ENCODE results near the gene PIGQ.

PIGQ gene

GRCh38 chr16:606656-607307, 37.0 kb downstream of the PIGQ start:
- H3K9ac ChIP-seq (ENCODE audit: low read depth, low read length): no peak overlapping the region
- no peaks in the 10 kb centered on the region; the same call in 1 of the 2 replicates for H3K4me1 ChIP-seq (ENCODE audit: insufficient read depth, low read length)
- WGBS: 96% methylated on average over 22 of the region's 22 CpGs
- no peak overlapping the region for H3K4me3 ChIP-seq (ENCODE audit: low read length)
- 0 out of 2 replicates have a peak, but pooled peaks cover 2% of the 10 kb centered on the region for H3K9me3 ChIP-seq (ENCODE audit: insufficient read depth, low read depth, low read length)
- no peaks in the 10 kb centered on the region for H3K36me3 ChIP-seq (ENCODE audit: insufficient read depth, low read length)
- no peak overlapping the region for H3K27ac ChIP-seq (ENCODE audit: low read depth, low read length)
- no peaks in the 10 kb centered on the region for H3K27me3 ChIP-seq (ENCODE audit: insufficient read depth, low read length)

GRCh38 chr16:608019-608418, 38.3 kb downstream of the PIGQ start:
- Histone ChIP-seq H3K27me3 (ENCODE audit: insufficient read depth, low read length) (no peaks in the 10 kb centered on the region), H3K27ac (ENCODE audit: low read depth, low read length) (no peak overlapping the region), H3K9ac (ENCODE audit: low read depth, low read length) (no peak overlapping the region), H3K9me3 (ENCODE audit: insufficient read depth, low read depth, low read length) (0 out of 2 replicates have a peak, but pooled peaks cover 2% of the 10 kb centered on the region), H3K36me3 (ENCODE audit: insufficient read depth, low read length) (no peaks in the 10 kb centered on the region), H3K4me3 (ENCODE audit: low read length) (no peak overlapping the region), H3K4me1 (ENCODE audit: insufficient read depth, low read length) (no peaks in the 10 kb centered on the region; the same call in 1 of the 2 replicates)
- WGBS: 71% methylated on average over 8 of the region's 10 CpGs

GRCh38 chr16:609316-609715, 39.5 kb downstream of the PIGQ start:
- no peak overlapping the region for H3K9ac ChIP-seq (ENCODE audit: low read depth, low read length)
- no peaks in the 10 kb centered on the region; the same call in 1 of the 2 replicates for H3K4me1 ChIP-seq (ENCODE audit: insufficient read depth, low read length)
- WGBS: 91% methylated on average over 12 of the region's 13 CpGs
- 0 out of 2 replicates have a peak, but pooled peaks cover 2% of the 10 kb centered on the region for H3K9me3 ChIP-seq (ENCODE audit: insufficient read depth, low read depth, low read length)
- no peak overlapping the region for H3K27ac ChIP-seq (ENCODE audit: low read depth, low read length)
- no peaks in the 10 kb centered on the region for H3K36me3 ChIP-seq (ENCODE audit: insufficient read depth, low read length)
- no peak overlapping the region for H3K4me3 ChIP-seq (ENCODE audit: low read length)
- H3K27me3 ChIP-seq (ENCODE audit: insufficient read depth, low read length): no peaks in the 10 kb centered on the region

GRCh38 chr16:609984-610383, 40.2 kb downstream of the PIGQ start:
- no peaks in the 10 kb centered on the region for H3K36me3 ChIP-seq (ENCODE audit: insufficient read depth, low read length)
- H3K9me3 ChIP-seq (ENCODE audit: insufficient read depth, low read depth, low read length): 0 out of 2 replicates have a peak, but pooled peaks cover 2% of the 10 kb centered on the region
- H3K9ac ChIP-seq (ENCODE audit: low read depth, low read length): no peak overlapping the region
- H3K4me1 ChIP-seq (ENCODE audit: insufficient read depth, low read length): no peaks in the 10 kb centered on the region; the same call in 1 of the 2 replicates
- no peak overlapping the region for H3K4me3 ChIP-seq (ENCODE audit: low read length)
- H3K27me3 ChIP-seq (ENCODE audit: insufficient read depth, low read length): no peaks in the 10 kb centered on the region
- 93% methylated on average over 14 of the region's 14 CpGs for WGBS
- no peak overlapping the region for H3K27ac ChIP-seq (ENCODE audit: low read depth, low read length)

GRCh38 chr16:610513-611381, 41.0 kb downstream of the PIGQ start:
- Histone ChIP-seq H3K4me3 (ENCODE audit: low read length) (no peak overlapping the region), H3K9ac (ENCODE audit: low read depth, low read length) (no peak overlapping the region), H3K36me3 (ENCODE audit: insufficient read depth, low read length) (no peaks in the 10 kb centered on the region), H3K27me3 (ENCODE audit: insufficient read depth, low read length) (no peaks in the 10 kb centered on the region), H3K4me1 (ENCODE audit: insufficient read depth, low read length) (no peaks in the 10 kb centered on the region; the same call in 1 of the 2 replicates), H3K27ac (ENCODE audit: low read depth, low read length) (no peak overlapping the region), H3K9me3 (ENCODE audit: insufficient read depth, low read depth, low read length) (no peaks in the 10 kb centered on the region)
- WGBS: 83% methylated on average over 28 of the region's 28 CpGs

- H3K4me3 ChIP-seq (ENCODE audit: low read length): no peak overlapping the region
- 95% methylated on average over 13 of the region's 13 CpGs for WGBS
- H3K9me3 ChIP-seq (ENCODE audit: insufficient read depth, low read depth, low read length): no peaks in the 10 kb centered on the region
- H3K27ac ChIP-seq (ENCODE audit: low read depth, low read length): no peak overlapping the region
- no peak overlapping the region for H3K9ac ChIP-seq (ENCODE audit: low read depth, low read length)
- H3K36me3 ChIP-seq (ENCODE audit: insufficient read depth, low read length): no peaks in the 10 kb centered on the region
- H3K4me1 ChIP-seq (ENCODE audit: insufficient read depth, low read length): no peaks in the 10 kb centered on the region
- no peaks in the 10 kb centered on the region for H3K27me3 ChIP-seq (ENCODE audit: insufficient read depth, low read length)
Measured at GRCh38 chr16:615122-615521, 45.4 kb downstream of the PIGQ start.

GRCh38 chr16:616733-617586, 47.2 kb downstream of the PIGQ start:
- H3K4me1 ChIP-seq (ENCODE audit: insufficient read depth, low read length): no peaks in the 10 kb centered on the region
- 96% methylated on average over 39 of the region's 39 CpGs for whole genome bisulfite sequencing
- H3K9me3 ChIP-seq (ENCODE audit: insufficient read depth, low read depth, low read length): no peaks in the 10 kb centered on the region
- no peaks in the 10 kb centered on the region for H3K27me3 ChIP-seq (ENCODE audit: insufficient read depth, low read length)
- no peak overlapping the region for H3K9ac ChIP-seq (ENCODE audit: low read depth, low read length)
- no peak overlapping the region for H3K4me3 ChIP-seq (ENCODE audit: low read length)
- H3K27ac ChIP-seq (ENCODE audit: low read depth, low read length): no peak overlapping the region
- H3K36me3 ChIP-seq (ENCODE audit: insufficient read depth, low read length): no peaks in the 10 kb centered on the region

- WGBS: 94% methylated on average over 16 of the region's 16 CpGs
Measured at GRCh38 chr16:617855-618254, 48.1 kb downstream of the PIGQ start.

GRCh38 chr16:619476-620100, 49.8 kb downstream of the PIGQ start:
- Histone ChIP-seq H3K36me3 (ENCODE audit: insufficient read depth, low read length) (no peaks in the 10 kb centered on the region), H3K9me3 (ENCODE audit: insufficient read depth, low read depth, low read length) (no peaks in the 10 kb centered on the region), H3K4me1 (ENCODE audit: insufficient read depth, low read length) (no peaks in the 10 kb centered on the region), H3K9ac (ENCODE audit: low read depth, low read length) (no peak overlapping the region), H3K27me3 (ENCODE audit: insufficient read depth, low read length) (no peaks in the 10 kb centered on the region), H3K4me3 (ENCODE audit: low read length) (no peak overlapping the region), H3K27ac (ENCODE audit: low read depth, low read length) (no peak overlapping the region)
- 94% methylated on average over 20 of the region's 20 CpGs for WGBS

More at GRCh38 chr16:617855-618254, 48.1 kb downstream of the PIGQ start:
- Histone ChIP-seq H3K27ac (ENCODE audit: low read depth, low read length) (no peak overlapping the region), H3K9ac (ENCODE audit: low read depth, low read length) (no peak overlapping the region), H3K4me3 (ENCODE audit: low read length) (no peak overlapping the region), H3K4me1 (ENCODE audit: insufficient read depth, low read length) (no peaks in the 10 kb centered on the region), H3K9me3 (ENCODE audit: insufficient read depth, low read depth, low read length) (no peaks in the 10 kb centered on the region), H3K27me3 (ENCODE audit: insufficient read depth, low read length) (no peaks in the 10 kb centered on the region), H3K36me3 (ENCODE audit: insufficient read depth, low read length) (no peaks in the 10 kb centered on the region)

- Histone ChIP-seq H3K9ac (ENCODE audit: low read depth, low read length) (no peak overlapping the region), H3K36me3 (ENCODE audit: insufficient read depth, low read length) (no peaks in the 10 kb centered on the region), H3K4me1 (ENCODE audit: insufficient read depth, low read length) (no peaks in the 10 kb centered on the region), H3K4me3 (ENCODE audit: low read length) (no peak overlapping the region), H3K9me3 (ENCODE audit: insufficient read depth, low read depth, low read length) (no peaks in the 10 kb centered on the region), H3K27me3 (ENCODE audit: insufficient read depth, low read length) (no peaks in the 10 kb centered on the region), H3K27ac (ENCODE audit: low read depth, low read length) (no peak overlapping the region)
- 94% methylated on average over 41 of the region's 41 CpGs for WGBS
Measured at GRCh38 chr16:620700-621525, 51.1 kb downstream of the PIGQ start.

Data from HUES64 (cell line).